Small intestine (tissue), 7 donors: Measurements from ENCODE around the gene BAIAP2L2. TPM values are rescaled to one million over a fixed set of nuclear protein-coding genes. Genes with fewer than 3 reads are reported as not detected.

Source experiments
- DNase-seq, 2 donors: peaks; one replicate each; pipeline versions ENCODE4 v3.0.0 to v3.0.0-alpha.2; 2013
- FAIRE-seq: peaks from 2 replicates; lab custom pipeline; 2012; peaks lifted over from hg19 to GRCh38; lab: Jason Lieb, UNC
- H3K27ac ChIP-seq, 3 donors: one replicate each; pipeline ENCODE4 v1.5.1; 2013; ENCODE audit warnings: low read length in 2 of 3, mild to moderate bottlenecking in 2 of 3, control low read depth in 1 of 3, inconsistent platforms in 1 of 3, low read depth in 1 of 3, moderate library complexity in 1 of 3
- H3K27me3 ChIP-seq, 3 donors: one replicate each; pipeline ENCODE4 v1.6.1; 2013; ENCODE audit warnings: low read length in 3 of 3, inconsistent platforms in 1 of 3; ENCODE audit not compliant: control insufficient read depth in 3 of 3, insufficient read depth in 3 of 3
- H3K36me3 ChIP-seq, 3 donors: one replicate each; pipeline ENCODE4 v1.6.1; 2013; ENCODE audit warnings: low read length in 3 of 3, inconsistent platforms in 1 of 3, low read depth in 1 of 3, mild to moderate bottlenecking in 1 of 3, moderate library complexity in 1 of 3; ENCODE audit not compliant: control insufficient read depth in 3 of 3, insufficient read depth in 2 of 3
- H3K4me1 ChIP-seq, 3 donors: one replicate each; pipeline ENCODE4 v1.6.1; 2013; ENCODE audit warnings: low read length in 2 of 3, inconsistent platforms in 1 of 3, low read depth in 1 of 3, mild to moderate bottlenecking in 1 of 3, moderate library complexity in 1 of 3; ENCODE audit not compliant: control insufficient read depth in 3 of 3, insufficient read depth in 2 of 3
- H3K4me3 ChIP-seq, 3 donors: one replicate each; pipeline ENCODE4 v1.5.1; 2013; ENCODE audit warnings: low read length in 3 of 3, control low read depth in 1 of 3, inconsistent platforms in 1 of 3, low read depth in 1 of 3, mild to moderate bottlenecking in 1 of 3, moderate library complexity in 1 of 3
- H3K9me3 ChIP-seq, 2 donors: one replicate each; pipeline ENCODE4 v1.6.1; 2013; ENCODE audit warnings: low read depth in 1 of 2, low read length in 1 of 2; ENCODE audit not compliant: control insufficient read depth in 2 of 2, insufficient read depth in 1 of 2
- WGBS, 3 donors: extraction: QIAGEN DNeasy Blood & Tissue Kit; methylation state at CpG; one replicate each; pipeline ENCODE4 v1.1.7; 2013; 5-methylcytosine and 5-hydroxymethylcytosine counted together
- polyA plus RNA-seq, 4 donors: library from polyadenylated mRNA; stranded (reverse) in 3 of 4; unstranded in 1 of 4; fragments of 200-250 nt in 3 of 4; fragments of 120-200 nt in 1 of 4; gene quantifications; one replicate each; pipeline versions ENCODE4 v1.2.1 to v1.2.3, GENCODE V29; 2013
- donor health status: healthy with polysubstance abuse.
- donor health status: control.
- donor health status: control.
- donor health status: Bipolar disorder and iron deficiency.
- donor health status: healthy.

BAIAP2L2 gene
- polyA plus RNA-seq, 4 donors: 59.0 to 484 (median 251) TPM

DNA sequence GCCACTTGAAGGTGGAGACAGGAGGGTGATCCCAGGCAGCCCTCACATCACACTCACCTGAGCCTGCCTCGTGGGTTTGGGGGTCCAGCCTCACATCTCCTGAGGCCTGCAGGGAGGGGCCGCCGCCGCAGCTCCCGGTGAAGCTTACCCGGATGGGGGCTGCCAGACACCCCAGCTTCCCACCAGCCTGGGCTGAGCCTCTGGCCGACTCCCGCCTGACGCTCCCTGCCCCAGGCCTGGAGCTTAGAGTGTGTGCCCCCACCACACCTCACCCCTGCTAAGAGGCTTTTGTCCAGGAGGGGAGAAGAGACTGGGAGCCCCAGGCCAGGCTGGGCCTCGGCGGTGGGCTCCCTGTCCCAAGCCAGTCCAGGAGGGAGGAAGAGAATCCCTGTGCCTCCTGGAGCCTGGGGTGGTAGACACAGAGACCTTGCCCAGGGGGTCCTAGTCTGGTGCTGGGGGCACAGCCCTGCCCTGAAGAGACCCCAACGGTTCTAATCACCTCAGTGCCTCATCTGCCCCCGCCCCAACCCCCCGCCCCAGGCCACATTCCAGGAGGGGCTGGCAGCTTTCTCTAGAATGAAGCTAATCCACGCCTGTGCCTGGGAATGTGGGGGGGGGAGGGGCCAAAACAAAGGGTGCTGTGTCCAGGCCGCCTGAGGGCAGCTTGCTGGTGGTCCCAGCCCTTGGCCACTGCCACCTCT lies 26.4 kb downstream of the BAIAP2L2 start, which contains the start of gene SLC16A8:
TSS of gene SLC16A8 (minus strand) at position 254 of the 701 bp plus-strand sequence. CDS start 1,311 bp downstream, outside the sequence.
- Histone ChIP-seq H3K4me1 (peaks cover 2 to 13% (median 2%) of the 10 kb centered on the region in 3 donors), H3K4me3 (no peak within 1 kb of the TSS), H3K27ac (no peak within 1 kb of the TSS), H3K36me3 (peaks cover 0 to 60% (median 13%) of the 10 kb centered on the region in 3 donors), H3K9me3 (no peaks in the 10 kb centered on the region), H3K27me3 (peaks cover 5 to 27% (median 8%) of the 10 kb centered on the region in 3 donors)
- DNase-seq (no peak), FAIRE-seq (no peak)
- WGBS, 3 donors: 72 to 83% (median 79%) methylated on average over 11 to 16 of the region's 16 CpGs

DNA sequence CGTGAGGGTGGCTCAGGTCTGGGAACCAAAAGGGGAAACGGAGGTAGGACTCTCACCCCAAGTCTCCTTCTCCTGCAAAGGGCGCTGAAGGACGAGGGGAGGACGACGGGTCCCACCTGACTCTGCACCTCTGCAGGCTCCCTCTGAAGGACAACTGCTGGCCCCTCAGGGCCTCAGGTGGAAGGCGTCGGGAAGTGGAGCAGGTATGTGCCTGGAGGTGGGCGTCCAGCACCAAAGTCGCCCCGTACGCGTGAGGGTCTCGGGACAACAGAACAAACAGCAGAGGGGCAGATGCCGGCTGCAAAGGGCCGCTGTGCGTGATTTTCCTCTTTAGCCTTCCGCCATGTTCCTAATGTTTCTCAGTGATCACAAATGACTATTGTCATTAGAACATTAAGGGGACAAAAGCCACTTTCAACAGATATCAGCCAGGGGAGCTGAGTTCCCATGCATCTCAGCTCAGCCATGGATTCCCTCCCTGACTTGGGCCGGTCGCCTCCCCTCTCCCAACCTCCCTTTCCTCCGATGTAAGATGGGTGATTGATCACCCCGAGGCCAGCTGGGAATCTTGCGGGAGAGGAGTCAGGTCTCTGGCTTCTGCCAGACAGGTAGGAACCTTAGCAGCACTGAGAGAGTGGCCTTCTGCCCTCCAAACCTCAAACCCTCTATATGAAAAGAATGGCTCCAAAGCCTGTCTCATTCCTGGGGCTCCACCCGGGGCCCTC lies 27.3 kb downstream of the BAIAP2L2 start:
- Histone ChIP-seq H3K27me3 (peaks cover 5 to 27% (median 6%) of the 10 kb centered on the region in 3 donors), H3K4me3 (no peak overlapping the region), H3K4me1 (peaks cover 2 to 13% (median 2%) of the 10 kb centered on the region in 3 donors), H3K9me3 (no peaks in the 10 kb centered on the region), H3K36me3 (peaks cover 0 to 59% (median 13%) of the 10 kb centered on the region in 3 donors), H3K27ac (no peak overlapping the region)
- 72 to 79% (median 78%) methylated on average over 23 to 24 of the region's 24 CpGs for WGBS, 3 donors
- DNase-seq (no peak), FAIRE-seq (no peak)

DNA sequence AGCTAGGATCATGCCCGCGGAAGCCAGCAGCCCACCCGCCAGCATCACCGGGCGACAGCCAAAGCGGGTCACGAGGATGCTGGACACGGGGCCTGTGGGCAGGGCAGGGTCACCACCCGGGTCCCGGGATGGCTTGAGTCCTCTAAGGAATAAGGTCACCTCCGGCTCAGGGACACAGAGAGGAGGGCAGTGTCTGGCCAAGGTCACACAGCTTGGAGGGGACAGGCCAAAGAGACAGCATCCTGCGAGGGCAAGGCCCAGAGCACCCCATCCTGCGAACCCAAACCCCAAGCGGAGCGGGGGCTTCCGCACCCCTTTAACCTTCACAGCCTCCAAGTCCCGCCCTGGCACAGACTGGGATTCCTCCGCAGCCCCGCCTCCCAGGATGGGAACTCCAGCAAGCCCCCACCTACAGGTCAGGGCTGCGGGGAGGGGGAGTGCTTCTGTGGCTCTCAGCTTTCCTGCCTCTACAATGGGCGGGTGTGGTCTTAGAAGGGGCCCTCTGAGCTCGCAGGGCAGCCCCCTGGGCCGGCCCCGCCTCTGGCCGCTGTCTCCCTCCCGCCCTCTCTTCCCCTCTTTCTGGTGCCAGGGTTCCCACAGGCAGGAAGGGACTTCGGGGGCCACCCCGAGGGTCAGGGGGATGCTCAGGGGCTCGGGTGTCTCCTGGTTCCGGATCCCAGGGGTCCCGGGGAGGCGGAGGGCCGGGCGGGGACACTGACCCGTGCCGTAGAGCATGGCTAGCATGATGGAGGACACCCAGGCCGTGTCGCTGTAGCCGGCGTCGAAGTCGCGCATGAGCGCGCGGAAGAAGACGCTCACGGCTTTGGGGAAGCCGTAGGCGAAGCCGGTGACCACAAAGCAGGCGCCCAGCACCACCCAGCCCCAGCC lies 28.3 kb downstream of the BAIAP2L2 start:
- H3K36me3 ChIP-seq: peaks cover 0 to 54% (median 9%) of the 10 kb centered on the region in 3 donors
- peaks cover 5 to 27% (median 6%) of the 10 kb centered on the region in 3 donors for H3K27me3 ChIP-seq
- 13 to 26% (median 14%) methylated on average over 48 to 52 of the region's 52 CpGs for WGBS, 3 donors
- peaks cover 2 to 13% (median 2%) of the 10 kb centered on the region in 3 donors for H3K4me1 ChIP-seq
- peak overlapping the region in 1 of 3 donors; percentile 15 for H3K4me3 ChIP-seq
- H3K27ac ChIP-seq: no peak overlapping the region
- peak in 1 of 2 donors; percentile 30 for DNase-seq
- FAIRE-seq: no peak
- no peaks in the 10 kb centered on the region for H3K9me3 ChIP-seq

DNA sequence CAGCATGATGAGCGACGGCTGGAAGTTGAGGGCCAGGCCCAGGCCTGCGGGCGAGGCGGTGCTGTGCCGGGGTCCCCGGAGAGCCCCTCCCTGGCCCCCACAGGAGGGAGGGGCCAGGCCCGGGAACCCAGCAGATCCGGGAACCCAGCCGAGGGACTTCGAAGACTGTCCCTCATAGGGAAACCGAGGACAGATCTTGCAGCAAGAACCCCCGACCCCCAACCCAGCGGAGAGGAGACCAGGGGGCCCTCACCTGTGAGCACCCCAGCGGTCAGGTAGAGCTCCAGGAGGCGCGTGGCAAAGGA lies 28.9 kb downstream of the BAIAP2L2 start:
- FAIRE-seq: no peak
- DNase-seq: no peak
- Histone ChIP-seq H3K4me1 (peaks cover 2 to 13% (median 2%) of the 10 kb centered on the region in 3 donors), H3K4me3 (peak overlapping the region in 2 of 3 donors; percentile 15 to 31), H3K9me3 (no peaks in the 10 kb centered on the region), H3K27me3 (peaks cover 5 to 27% (median 6%) of the 10 kb centered on the region in 3 donors), H3K27ac (no peak overlapping the region), H3K36me3 (peaks cover 0 to 52% (median 9%) of the 10 kb centered on the region in 3 donors)
- 5 to 11% (median 9%) methylated on average over 15 to 17 of the region's 17 CpGs for WGBS, 3 donors

DNA sequence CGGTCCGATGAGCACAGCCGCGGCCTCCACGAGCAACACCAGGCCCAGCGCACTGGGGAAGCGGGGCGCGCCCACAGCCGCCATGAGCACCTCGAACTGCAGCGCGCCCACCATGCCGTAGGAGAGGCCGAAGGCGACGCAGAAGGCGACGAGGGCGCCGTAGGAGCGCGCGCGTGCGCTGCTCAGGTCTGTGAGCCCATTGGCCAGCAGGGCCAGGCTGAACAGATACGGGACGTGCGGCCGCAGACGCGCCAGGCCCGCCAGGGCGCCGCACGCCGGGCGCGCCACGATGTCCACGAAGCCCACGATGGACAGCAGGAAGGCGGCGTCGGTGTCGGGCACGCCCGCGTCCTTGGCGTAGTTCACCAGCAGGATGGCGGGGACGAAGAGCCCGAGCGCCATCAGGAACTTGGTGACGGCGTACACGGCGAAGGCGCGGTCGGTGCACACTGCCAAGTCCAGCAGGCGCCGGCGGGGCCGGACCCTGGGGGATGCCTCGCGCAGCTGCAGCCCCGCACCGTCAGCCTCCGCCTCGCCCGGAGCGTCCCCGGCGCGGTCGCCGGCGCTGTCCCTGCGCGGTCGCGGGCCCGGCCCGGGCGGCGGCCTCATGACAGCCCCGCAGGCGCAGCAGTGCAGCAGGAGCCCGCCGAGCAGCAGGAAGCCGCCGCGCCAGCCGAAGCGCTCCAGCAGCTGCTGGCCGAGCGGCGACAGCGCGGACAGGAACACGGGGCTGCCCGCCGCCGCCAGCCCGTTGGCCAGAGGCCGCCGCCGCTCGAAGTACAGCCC lies 29.4 kb downstream of the BAIAP2L2 start:
- FAIRE-seq (no peak), DNase-seq (peak in 1 of 2 donors; percentile 65)
- peaks cover 2 to 13% (median 2%) of the 10 kb centered on the region in 3 donors for H3K4me1 ChIP-seq
- H3K36me3 ChIP-seq: peaks cover 0 to 52% (median 7%) of the 10 kb centered on the region in 3 donors
- peaks cover 5 to 27% (median 6%) of the 10 kb centered on the region in 3 donors for H3K27me3 ChIP-seq
- WGBS, 3 donors: 3 to 10% (median 7%) methylated on average over 70 to 110 of the region's 110 CpGs
- H3K9me3 ChIP-seq: no peaks in the 10 kb centered on the region
- no peak overlapping the region for H3K27ac ChIP-seq
- peak overlapping the region in 2 of 3 donors; percentile 15 to 31 for H3K4me3 ChIP-seq

DNA sequence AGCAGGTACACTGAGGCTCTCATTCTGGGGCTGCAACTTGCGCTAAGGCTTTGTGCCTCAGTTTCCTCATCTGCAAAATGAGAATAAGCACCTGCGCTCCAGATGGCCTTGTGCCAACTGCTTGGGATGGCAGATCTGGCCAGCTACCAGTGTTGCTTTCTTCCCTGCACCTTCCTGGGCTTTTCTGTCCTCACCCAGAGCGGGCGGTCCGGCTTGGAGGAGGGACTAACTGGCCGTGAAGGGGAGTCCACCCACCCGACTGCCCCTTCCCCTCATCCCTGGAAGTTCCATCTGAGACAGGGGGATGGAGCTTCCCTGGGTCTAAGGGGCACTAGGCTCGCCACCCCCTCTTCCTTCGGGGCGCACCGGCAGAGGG lies 30.0 kb downstream of the BAIAP2L2 start:
- DNase-seq (no peak), FAIRE-seq (no peak)

DNA sequence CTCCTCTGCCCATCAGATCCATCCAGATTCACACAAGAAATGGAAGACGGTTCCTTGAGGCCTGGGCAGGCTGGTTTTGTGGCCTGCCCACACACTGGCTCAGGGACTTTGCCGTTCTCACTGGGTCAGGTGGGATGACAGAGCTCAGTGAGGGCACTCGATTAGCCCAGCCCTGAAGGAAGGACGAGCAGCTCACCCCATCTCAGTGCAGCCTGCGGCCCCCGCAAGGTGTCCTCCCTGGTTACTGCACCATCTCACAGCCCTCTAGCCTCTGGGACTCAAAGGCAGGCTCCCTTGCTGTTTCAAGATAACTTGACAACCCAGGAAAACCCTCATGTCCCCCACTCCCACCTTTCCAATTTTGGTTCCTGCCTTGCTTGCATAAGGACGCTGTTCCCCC lies 30.7 kb downstream of the BAIAP2L2 start:
- 82 to 86% (median 83%) methylated on average over 7 of the region's 7 CpGs for whole genome bisulfite sequencing, 3 donors
- H3K27ac ChIP-seq: no peak overlapping the region
- DNase-seq (no peak), FAIRE-seq (no peak)
- peaks cover 2 to 13% (median 2%) of the 10 kb centered on the region in 3 donors for H3K4me1 ChIP-seq
- peaks cover 5 to 27% (median 6%) of the 10 kb centered on the region in 3 donors for H3K27me3 ChIP-seq
- no peaks in the 10 kb centered on the region for H3K9me3 ChIP-seq
- no peak overlapping the region for H3K4me3 ChIP-seq
- peaks cover 0 to 51% (median 0%) of the 10 kb centered on the region in 3 donors for H3K36me3 ChIP-seq

More for the DNA sequence above, 30.0 kb downstream of the BAIAP2L2 start:
- H3K4me1 ChIP-seq: peaks cover 2 to 13% (median 2%) of the 10 kb centered on the region in 3 donors
- peaks cover 5 to 27% (median 6%) of the 10 kb centered on the region in 3 donors for H3K27me3 ChIP-seq
- no peak overlapping the region for H3K4me3 ChIP-seq
- H3K36me3 ChIP-seq: peaks cover 0 to 51% (median 1%) of the 10 kb centered on the region in 3 donors
- WGBS, 3 donors: 65 to 77% (median 75%) methylated on average over 11 of the region's 11 CpGs
- no peak overlapping the region for H3K27ac ChIP-seq
- H3K9me3 ChIP-seq: no peaks in the 10 kb centered on the region
